DLD1 (cell line): ENCODE measurements around the gene ATG3.
"Not testable (repeated sequence)": the region's sequence is repeated elsewhere in the genome, so short reads cannot be mapped to it uniquely, and the experiment has no call there.

Experiments
- in situ Hi-C: cut with HindIII; loops from 2 replicates; pipeline ENCODE4 v1.10.0; 2017; ENCODE audit warnings: low sequenced_read_pairs

Gene ATG3

DNA sequence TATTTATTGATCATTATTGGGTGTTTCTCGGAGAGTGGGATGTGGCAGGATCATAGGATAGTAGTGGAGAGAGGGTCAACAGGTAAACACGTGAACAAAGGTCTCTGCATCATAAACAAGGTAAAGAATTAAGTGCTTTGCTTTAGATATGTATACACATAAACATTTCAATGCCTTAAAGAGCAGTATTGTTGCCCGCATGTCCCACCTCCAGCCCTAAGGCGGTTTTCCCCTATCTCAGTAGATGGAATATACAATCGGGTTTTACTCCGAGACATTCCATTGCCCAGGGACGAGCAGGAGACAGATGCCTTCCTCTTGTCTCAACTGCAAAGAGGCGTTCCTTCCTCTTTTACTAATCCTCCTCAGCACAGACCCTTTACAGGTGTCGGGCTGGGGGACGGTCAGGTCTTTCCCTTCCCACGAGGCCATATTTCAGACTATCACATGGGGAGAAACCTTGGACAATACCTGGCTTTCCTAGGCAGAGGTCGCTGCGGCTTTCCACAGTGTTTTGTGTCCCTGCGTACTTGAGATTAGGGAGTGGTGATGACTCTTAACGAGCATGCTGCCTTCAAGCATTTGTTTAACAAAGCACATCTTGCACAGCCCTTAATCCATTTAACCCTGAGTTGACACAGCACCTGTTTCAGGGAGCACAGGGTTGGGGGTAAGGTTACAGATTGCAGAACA is 2.6 kb upstream of the ATG3 start:
- in situ Hi-C loops, result not testable (repeated sequence)

DNA sequence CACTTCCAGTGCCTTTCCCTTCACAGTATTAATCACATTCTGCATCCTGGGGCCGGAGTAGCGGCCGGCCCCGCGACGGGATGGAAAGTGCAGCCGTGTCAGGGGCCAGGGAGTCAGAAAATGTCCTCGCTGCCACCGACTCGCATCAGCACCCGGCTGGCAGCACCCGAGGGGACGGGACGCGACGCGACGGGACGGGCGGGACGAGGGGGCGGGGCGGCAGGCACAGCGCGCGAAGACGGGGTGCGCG is 353 bp downstream of the ATG3 start:
- in situ Hi-C loops, result no loop called here

DNA sequence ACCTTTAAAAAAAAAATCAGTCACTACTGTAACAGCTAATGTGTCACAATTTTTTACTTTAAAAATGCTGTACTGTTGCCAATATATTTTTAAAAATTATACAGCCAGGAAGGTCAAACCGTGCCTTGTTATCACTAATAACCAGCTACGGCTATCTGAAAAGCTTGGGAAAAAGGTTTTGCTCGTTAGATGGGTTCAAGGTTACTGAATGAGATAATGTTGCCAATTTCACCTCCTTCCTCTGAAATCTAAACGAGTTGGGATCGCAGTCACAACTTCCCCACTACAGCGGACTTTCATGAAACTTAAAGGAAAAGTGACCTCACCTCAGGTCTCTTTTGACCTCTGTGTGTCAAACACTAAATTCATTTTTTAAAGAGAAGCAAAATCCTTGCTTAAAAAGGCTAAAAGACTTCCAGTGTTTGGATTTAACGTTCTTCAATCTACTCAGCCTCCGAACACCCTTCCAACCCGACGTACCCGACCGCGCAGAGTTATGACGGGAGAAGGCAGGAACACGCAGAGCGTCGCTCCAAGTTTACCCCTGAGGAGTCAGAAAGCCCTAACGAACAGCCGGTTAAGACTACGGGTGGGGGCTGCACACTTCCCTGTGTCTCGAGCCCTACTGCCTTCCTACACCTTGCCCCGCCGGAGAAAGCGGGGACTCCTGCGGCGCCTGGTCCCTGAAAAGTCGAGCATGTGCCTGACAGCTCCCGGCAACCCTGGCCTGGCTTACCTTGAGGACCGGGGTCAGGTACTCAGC is 860 bp downstream of the ATG3 start:
- in situ Hi-C loops, result no loop called here

GRCh38 chr3:112560307-112560706 is 1.5 kb downstream of the ATG3 start:
- in situ Hi-C loops, result no loop called here

GRCh38 chr3:112557976-112558375 is 3.8 kb downstream of the ATG3 start:
- in situ Hi-C loops, result no loop called here

- in situ Hi-C loops, result no loop called here
Measured at GRCh38 chr3:112555535-112556170, 6.1 kb downstream of the ATG3 start.

GRCh38 chr3:112550859-112551258 is 10.9 kb downstream of the ATG3 start:
- in situ Hi-C loops, result no loop called here

DNA sequence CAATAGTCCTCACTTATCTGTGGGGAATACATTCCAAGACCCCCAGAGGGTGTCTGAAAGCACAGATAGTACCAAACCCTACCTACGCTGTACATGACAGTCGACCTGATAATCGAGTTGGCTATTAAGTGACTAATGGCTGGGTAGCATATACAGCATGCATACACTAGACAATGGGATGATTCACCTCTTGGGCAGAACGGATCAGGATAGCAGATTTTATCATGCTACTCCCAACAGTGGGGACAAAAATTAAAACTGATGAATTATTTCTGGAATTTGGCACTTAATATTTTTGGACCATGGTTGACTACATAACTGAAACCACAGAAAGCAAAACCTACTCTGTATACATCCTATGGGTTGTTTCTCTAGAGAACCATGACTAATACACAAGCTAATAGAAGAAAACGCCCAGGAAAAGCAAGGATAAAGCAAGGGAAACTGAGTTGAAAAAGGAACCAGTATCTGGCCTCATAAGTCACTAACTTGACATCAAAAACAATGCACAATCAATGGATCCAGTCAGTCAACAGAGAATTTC is 15.5 kb downstream of the ATG3 start:
- in situ Hi-C loops, result no loop called here

GRCh38 chr3:112539825-112540650 is 21.7 kb downstream of the ATG3 start:
- in situ Hi-C loops, result no loop called here

DNA sequence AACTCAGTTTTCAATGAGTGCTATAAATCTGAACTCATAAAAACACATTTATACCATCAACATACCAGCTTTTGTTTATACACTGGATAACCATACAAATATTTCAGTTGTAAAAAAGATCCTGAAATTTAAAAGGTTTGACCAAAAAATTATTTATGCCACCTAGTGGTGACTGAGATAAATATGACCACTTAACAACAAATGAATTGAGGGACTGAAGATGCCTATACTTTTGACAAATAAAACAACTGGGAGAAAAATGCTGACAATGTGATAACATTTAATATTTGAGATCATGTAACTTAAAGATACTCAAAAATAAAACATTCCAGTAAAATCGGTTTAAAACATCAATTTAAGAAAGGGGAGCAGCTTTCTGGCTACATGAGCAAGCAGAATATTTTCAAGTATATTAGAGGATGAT is 30.4 kb downstream of the ATG3 start:
- in situ Hi-C loops, result no loop called here

DNA sequence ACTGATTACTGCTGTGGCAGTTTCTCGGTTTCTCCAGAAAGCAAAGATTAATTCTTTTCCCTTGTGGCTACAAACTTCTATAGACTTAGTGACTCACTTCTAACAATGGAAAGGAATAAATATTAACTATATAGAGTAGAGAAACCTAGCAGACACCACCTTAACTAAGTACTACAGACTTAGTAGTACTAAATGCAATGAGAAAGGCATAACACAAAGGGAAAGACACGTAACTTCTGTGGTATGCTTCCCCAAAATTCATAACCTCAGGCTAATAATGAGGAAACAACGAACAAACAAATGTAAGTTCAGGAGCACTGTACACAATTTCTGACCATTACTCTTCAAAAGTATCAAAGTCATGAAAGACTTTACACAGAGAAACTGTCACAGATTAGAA is 31.2 kb downstream of the ATG3 start:
- in situ Hi-C loops, result no loop called here

GRCh38 chr3:112524127-112524526 is 37.6 kb downstream of the ATG3 start:
- in situ Hi-C loops, result loop anchor here (25.0 kb wide), 2 partner anchors 212 to 387 kb away; partner anchors contain the start of gene GCSAM

DNA sequence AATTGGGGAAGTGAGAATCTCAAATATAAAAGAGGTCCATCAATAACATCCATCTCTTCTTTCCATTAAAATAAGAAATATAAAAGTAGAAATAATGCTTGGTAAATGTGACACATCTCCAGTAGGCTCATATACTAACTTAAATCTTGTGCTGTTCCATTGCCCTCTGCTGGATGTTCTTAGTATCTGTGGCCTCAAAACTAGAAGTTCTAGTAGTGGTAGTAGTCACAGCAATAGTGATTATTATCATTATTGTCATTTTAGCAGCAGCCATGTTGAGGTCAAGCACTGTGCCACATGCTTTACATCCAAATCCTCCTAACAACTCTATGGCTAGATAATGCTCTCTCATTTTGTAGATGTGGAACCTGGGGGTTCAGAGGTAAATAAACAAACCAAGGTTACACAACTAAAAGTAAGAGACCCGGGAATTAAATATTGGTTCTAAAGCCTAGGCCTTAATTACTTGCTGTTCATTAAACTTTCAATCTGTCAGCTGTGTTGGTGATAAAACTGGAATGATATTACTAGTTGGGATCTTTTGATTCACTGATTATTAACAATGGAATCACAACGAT is 42.2 kb downstream of the ATG3 start:
- in situ Hi-C loops, result loop anchor here (25.0 kb wide), 2 partner anchors 207 to 382 kb away; partner anchors contain the start of gene GCSAM

DNA sequence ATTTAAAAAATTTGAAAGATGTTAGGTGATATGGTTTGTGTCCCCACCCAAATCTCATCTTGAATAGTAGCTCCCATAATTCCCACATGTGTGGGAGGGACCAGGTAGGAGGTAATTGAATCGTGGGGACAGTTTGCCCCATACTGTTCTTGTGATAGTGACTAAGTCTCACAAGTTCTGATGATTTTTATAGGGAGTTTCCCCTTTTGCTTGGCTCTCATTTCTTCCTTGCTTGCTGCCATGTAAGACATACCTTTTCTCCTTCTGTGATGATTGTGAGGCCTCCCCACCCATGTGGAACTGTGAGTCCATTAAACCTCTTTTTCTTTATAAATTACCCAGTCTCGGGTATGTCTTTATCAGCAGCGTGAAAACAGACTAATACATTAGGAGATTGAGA is 42.8 kb downstream of the ATG3 start:
- in situ Hi-C loops, result loop anchor here (25.0 kb wide), 2 partner anchors 207 to 382 kb away; partner anchors contain the start of gene GCSAM

GRCh38 chr3:112514527-112515128 is 47.1 kb downstream of the ATG3 start:
- in situ Hi-C loops, result loop anchor here (25.0 kb wide), 2 partner anchors 202 to 377 kb away; partner anchors contain the start of gene GCSAM

- in situ Hi-C loops, result loop anchor here (25.0 kb wide), 2 partner anchors 200 to 375 kb away; partner anchors contain the start of gene GCSAM
Measured at GRCh38 chr3:112512320-112512719, 49.4 kb downstream of the ATG3 start.

- in situ Hi-C loops, result loop anchor here (25.0 kb wide), 2 partner anchors 197 to 372 kb away; partner anchors contain the start of gene GCSAM
Measured at GRCh38 chr3:112508860-112509259, 52.9 kb downstream of the ATG3 start.

GRCh38 chr3:112508261-112508660 is 53.5 kb downstream of the ATG3 start:
- in situ Hi-C loops, result loop anchor here (25.0 kb wide), 2 partner anchors 196 to 371 kb away; partner anchors contain the start of gene GCSAM

- in situ Hi-C loops, result loop anchor here (25.0 kb wide), 2 partner anchors 194 to 369 kb away; partner anchors contain the start of gene GCSAM
Measured at GRCh38 chr3:112505907-112506306, 55.9 kb downstream of the ATG3 start.
